Trophoblast cell (in vitro differentiated cells and primary cell): ENCODE data around the gene MAU2.

Experiments used
- DNase-seq, 2 donors: peaks; one replicate each; pipeline ENCODE4 v3.0.0-alpha.2; 2016
- H2AFZ ChIP-seq: 2 replicates; pipeline ENCODE4 v1.6.1; 2013; ENCODE audit warnings: low read length, moderate library complexity, mild to moderate bottlenecking; ENCODE audit not compliant: insufficient read depth, poor library complexity
- H2AK5ac ChIP-seq: 2 replicates; pipeline ENCODE4 v1.6.1; 2013; ENCODE audit warnings: mild to moderate bottlenecking, low read length
- H2BK120ac ChIP-seq: 2 replicates; pipeline ENCODE4 v1.6.1; 2013; ENCODE audit warnings: low read length, mild to moderate bottlenecking, moderate library complexity; ENCODE audit not compliant: insufficient read depth, poor library complexity
- H2BK12ac ChIP-seq: 2 replicates; pipeline ENCODE4 v1.6.1; 2013; ENCODE audit warnings: mild to moderate bottlenecking, low read length, moderate library complexity
- H2BK5ac ChIP-seq: 2 replicates; pipeline ENCODE4 v1.6.1; 2013; ENCODE audit warnings: low read length, low read depth, moderate library complexity, mild to moderate bottlenecking; ENCODE audit not compliant: poor library complexity
- H3K14ac ChIP-seq: 2 replicates; pipeline ENCODE4 v1.6.1; 2013; ENCODE audit warnings: mild to moderate bottlenecking, low read length
- H3K18ac ChIP-seq: 2 replicates; pipeline ENCODE4 v1.6.1; 2013; ENCODE audit warnings: mild to moderate bottlenecking, low read length
- H3K23ac ChIP-seq: 2 replicates; pipeline ENCODE4 v1.6.1; 2013; ENCODE audit warnings: low read length
- H3K27ac ChIP-seq: 2 replicates; pipeline ENCODE4 v1.5.1; 2013; ENCODE audit warnings: low read depth, mild to moderate bottlenecking, inconsistent platforms, low read length, moderate library complexity
- H3K27me3 ChIP-seq: 2 replicates; pipeline ENCODE4 v1.6.1; 2013; ENCODE audit warnings: inconsistent platforms, mild to moderate bottlenecking, low read length, moderate library complexity; ENCODE audit not compliant: insufficient read depth
- H3K36me3 ChIP-seq, 2 experiments: 1 replicate in 1 of 2; 2 replicates in 1 of 2; pipeline ENCODE4 v1.6.1; 2013; ENCODE audit warnings: low read length in 2 of 2, mild to moderate bottlenecking in 2 of 2, moderate library complexity in 1 of 2; ENCODE audit not compliant: insufficient read depth in 2 of 2, control insufficient read depth in 1 of 2
- H3K4ac ChIP-seq: 2 replicates; pipeline ENCODE4 v1.6.1; 2013; ENCODE audit warnings: low read depth, mild to moderate bottlenecking, low read length, moderate library complexity
- H3K4me1 ChIP-seq, 2 experiments: 1 replicate in 1 of 2; 2 replicates in 1 of 2; pipeline ENCODE4 v1.6.1; 2013; ENCODE audit warnings: low read length in 2 of 2, mild to moderate bottlenecking in 2 of 2, moderate library complexity in 1 of 2; ENCODE audit not compliant: insufficient read depth in 2 of 2, control insufficient read depth in 1 of 2
- H3K4me2 ChIP-seq: 2 replicates; pipeline ENCODE4 v1.6.1; 2013; ENCODE audit warnings: inconsistent platforms, mild to moderate bottlenecking, low read length, moderate library complexity
- H3K4me3 ChIP-seq: 2 replicates; pipeline ENCODE4 v1.5.1; 2013; ENCODE audit warnings: mild to moderate bottlenecking, low read depth, low read length, inconsistent platforms
- H3K79me1 ChIP-seq: one replicate; pipeline ENCODE4 v1.6.1; 2013; ENCODE audit warnings: low read length
- H3K79me2 ChIP-seq: 2 replicates; pipeline ENCODE4 v1.6.1; 2013; ENCODE audit warnings: low read length, mild to moderate bottlenecking; ENCODE audit not compliant: control insufficient read depth, insufficient read depth, poor library complexity
- H3K9ac ChIP-seq: 2 replicates; pipeline ENCODE4 v1.6.1; 2013; ENCODE audit warnings: mild to moderate bottlenecking, low read length
- H3K9me3 ChIP-seq: 2 replicates; pipeline ENCODE4 v1.6.1; 2013; ENCODE audit warnings: low read depth, mild to moderate bottlenecking, control low read depth, inconsistent platforms, low read length; ENCODE audit not compliant: insufficient read depth
- H4K12ac ChIP-seq: 2 replicates; pipeline ENCODE4 v1.6.1; 2013; ENCODE audit warnings: low read depth, mild to moderate bottlenecking, low read length, moderate library complexity
- H4K8ac ChIP-seq: 2 replicates; pipeline ENCODE4 v1.6.1; 2013; ENCODE audit warnings: low read depth, mild to moderate bottlenecking, low read length, moderate library complexity
- H4K91ac ChIP-seq: one replicate; pipeline ENCODE4 v1.6.1; 2013; ENCODE audit warnings: low read depth, mild to moderate bottlenecking, low read length, moderate library complexity
- WGBS: extraction: QIAGEN DNeasy Blood & Tissue Kit; methylation state at CpG from one replicate; pipeline ENCODE4 v1.1.7; 2013; ENCODE audit warnings: missing lambda C conversion rate; ENCODE audit not compliant: insufficient read length, insufficient coverage; ENCODE audit errors: extremely low coverage; 5-methylcytosine and 5-hydroxymethylcytosine counted together

MAU2 gene

DNA sequence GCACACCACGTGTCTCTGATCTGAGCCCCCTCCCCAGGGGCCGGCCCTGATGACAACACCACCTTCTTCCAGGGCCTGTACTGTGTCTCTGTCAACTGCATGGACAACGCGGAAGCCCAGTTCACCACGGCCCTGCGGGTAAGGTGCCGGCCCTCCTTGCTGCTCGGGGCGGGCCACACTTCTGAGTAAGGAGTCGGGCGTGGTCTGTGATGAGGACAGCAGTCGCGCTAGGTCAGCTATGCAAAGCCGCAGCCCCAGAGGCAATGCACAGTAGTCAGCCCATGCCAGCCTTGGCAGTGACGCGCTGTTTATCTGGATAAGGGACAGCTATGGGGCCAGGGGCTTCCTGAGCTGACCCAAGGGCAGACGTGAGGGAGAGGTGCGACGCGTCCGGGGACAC is 24.6 kb downstream of the MAU2 start:
- H3K27ac ChIP-seq, result no peak overlapping the region
- no peak overlapping the region for H2BK120ac ChIP-seq
- no peak overlapping the region for H2AK5ac ChIP-seq
- peaks cover 85% of the 10 kb centered on the region in 2 experiments for H3K36me3 ChIP-seq
- H3K23ac ChIP-seq, result no peak overlapping the region
- H4K12ac ChIP-seq, result no peak overlapping the region
- H3K79me1 ChIP-seq, result no peaks in the 10 kb centered on the region
- no peak overlapping the region for H3K4me3 ChIP-seq
- no peak overlapping the region for H3K18ac ChIP-seq
- WGBS, result no CpG with 5 or more reads among the region's 21 CpGs
- no peak overlapping the region for H3K4ac ChIP-seq
- H3K14ac ChIP-seq, result no peak overlapping the region
- H3K79me2 ChIP-seq, result no peaks in the 10 kb centered on the region
- peak; percentile 2 to 29 for DNase-seq
- no peak overlapping the region for H3K4me2 ChIP-seq
- H2BK5ac ChIP-seq, result no peak overlapping the region
- no peak overlapping the region for H4K91ac ChIP-seq
- no peak overlapping the region for H2BK12ac ChIP-seq
- no peaks in the 10 kb centered on the region for H3K27me3 ChIP-seq
- H3K9me3 ChIP-seq, result no peaks in the 10 kb centered on the region
- H2AFZ ChIP-seq, result no peak overlapping the region
- no peak overlapping the region for H3K9ac ChIP-seq
- no peak overlapping the region for H4K8ac ChIP-seq
- H3K4me1 ChIP-seq, result no peaks in the 10 kb centered on the region

DNA sequence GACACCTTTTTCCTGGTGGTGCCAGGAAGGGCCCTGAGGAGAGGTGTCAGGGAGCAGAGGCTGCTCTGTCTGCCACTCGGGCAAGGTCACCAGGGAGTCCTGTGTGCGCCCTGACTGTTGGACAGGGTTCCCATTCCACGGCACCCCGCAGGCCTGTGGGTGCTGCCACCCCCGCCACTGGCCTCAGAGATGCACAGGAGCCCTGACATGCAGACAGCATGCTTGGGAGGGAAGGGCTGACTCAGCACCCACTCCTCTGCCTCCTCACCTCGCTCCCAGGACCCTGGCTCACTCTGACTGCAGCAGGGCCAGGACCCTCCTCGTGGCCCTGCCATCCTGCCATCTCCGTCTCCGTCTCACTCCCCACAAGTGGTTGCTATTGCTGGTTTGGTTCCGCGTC is 25.3 kb downstream of the MAU2 start:
- Histone ChIP-seq H4K12ac (no peak overlapping the region), H3K9me3 (peaks cover under 1% of the 10 kb centered on the region), H3K27ac (no peak overlapping the region), H3K23ac (no peak overlapping the region), H3K4me3 (no peak overlapping the region), H3K14ac (no peak overlapping the region), H3K18ac (no peak overlapping the region), H4K91ac (no peak overlapping the region), H3K36me3 (peaks cover 81% of the 10 kb centered on the region in 2 experiments), H3K4ac (no peak overlapping the region), H2AK5ac (no peak overlapping the region), H2BK12ac (no peak overlapping the region), H4K8ac (no peak overlapping the region), H3K79me1 (no peaks in the 10 kb centered on the region), H2AFZ (no peak overlapping the region), H3K9ac (no peak overlapping the region), H2BK5ac (no peak overlapping the region), H3K4me1 (no peaks in the 10 kb centered on the region), H2BK120ac (no peak overlapping the region), H3K79me2 (no peaks in the 10 kb centered on the region), H3K4me2 (no peak overlapping the region), H3K27me3 (no peaks in the 10 kb centered on the region)
- DNase-seq, result no peak
- no CpG with 5 or more reads among the region's 11 CpGs for WGBS

DNA sequence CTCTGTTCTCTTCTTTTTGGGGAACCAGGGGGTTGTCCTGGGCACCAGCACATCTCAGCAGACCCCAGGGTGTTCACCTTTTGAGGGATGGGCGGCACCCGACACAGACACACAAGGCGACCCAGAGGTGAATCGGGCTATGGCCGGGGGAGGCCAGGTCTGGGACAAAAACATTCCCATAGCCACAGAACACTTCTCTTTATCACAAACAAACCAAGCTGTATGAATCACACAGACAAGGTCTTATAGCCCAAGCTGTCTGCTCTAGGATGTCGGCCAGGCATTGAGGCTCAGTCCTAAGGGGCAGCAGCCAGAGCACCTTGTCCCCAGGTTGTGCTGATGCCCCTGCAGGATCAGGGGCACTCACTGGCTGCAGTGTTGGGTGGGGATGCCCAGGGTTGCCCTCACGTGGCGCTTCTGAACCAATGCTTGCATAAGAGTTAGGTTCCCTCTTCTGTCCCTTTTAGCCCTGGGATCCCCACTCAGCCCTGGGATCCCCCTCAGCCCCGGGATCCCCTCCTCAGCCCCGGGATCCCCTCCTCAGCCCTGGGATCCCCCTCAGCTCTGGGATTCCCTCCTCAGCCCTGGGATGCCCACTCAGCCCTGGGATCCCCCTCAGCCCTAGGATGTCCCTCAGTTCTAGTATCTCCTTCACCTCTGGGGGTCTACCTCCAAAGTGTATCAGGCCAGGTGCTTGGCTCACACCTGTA is 26.9 kb downstream of the MAU2 start:
- Histone ChIP-seq H3K27ac (no peak overlapping the region), H3K4me2 (no peak overlapping the region), H3K9ac (no peak overlapping the region), H3K18ac (no peak overlapping the region), H2AFZ (no peak overlapping the region), H3K79me2 (no peaks in the 10 kb centered on the region), H3K36me3 (peaks cover 72 to 76% of the 10 kb centered on the region in 2 experiments), H3K27me3 (no peaks in the 10 kb centered on the region), H4K8ac (no peak overlapping the region), H2AK5ac (no peak overlapping the region), H3K23ac (no peak overlapping the region), H3K79me1 (no peaks in the 10 kb centered on the region), H4K12ac (no peak overlapping the region), H2BK12ac (no peak overlapping the region), H3K4ac (no peak overlapping the region), H2BK120ac (no peak overlapping the region), H3K4me3 (no peak overlapping the region), H3K14ac (no peak overlapping the region), H3K4me1 (no peaks in the 10 kb centered on the region), H2BK5ac (no peak overlapping the region), H3K9me3 (peaks cover 1% of the 10 kb centered on the region), H4K91ac (no peak overlapping the region)
- no CpG with 5 or more reads among the region's 10 CpGs for WGBS
- no peak for DNase-seq

DNA sequence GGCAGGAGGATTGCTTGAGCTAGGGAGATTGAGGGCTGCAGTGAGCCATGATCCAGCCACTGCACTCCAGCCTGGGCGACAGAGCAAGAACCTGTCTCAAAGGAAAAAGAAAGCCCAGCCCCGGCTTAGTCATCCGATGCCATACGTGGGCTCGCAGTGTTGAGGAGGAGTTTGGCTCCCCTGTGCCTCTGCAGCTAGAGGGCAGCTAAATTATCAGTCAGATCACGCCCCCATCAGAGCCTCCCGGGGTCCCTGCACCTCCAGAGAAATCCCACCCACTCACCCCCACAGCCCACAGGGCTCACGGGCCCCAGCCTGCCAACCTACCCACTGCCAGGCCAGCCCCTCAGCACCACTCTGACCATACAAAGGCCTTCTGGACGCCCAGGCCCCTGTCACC is 27.6 kb downstream of the MAU2 start:
- Histone ChIP-seq H4K12ac (no peak overlapping the region), H3K9ac (no peak overlapping the region), H3K14ac (no peak overlapping the region), H3K4me3 (no peak overlapping the region), H3K27ac (no peak overlapping the region), H3K9me3 (peaks cover 1% of the 10 kb centered on the region), H2BK120ac (no peak overlapping the region), H4K91ac (no peak overlapping the region), H4K8ac (no peak overlapping the region), H3K18ac (no peak overlapping the region), H3K27me3 (no peaks in the 10 kb centered on the region), H3K4me2 (no peak overlapping the region), H3K23ac (no peak overlapping the region), H3K79me1 (no peaks in the 10 kb centered on the region), H2BK12ac (no peak overlapping the region), H2BK5ac (no peak overlapping the region), H2AK5ac (no peak overlapping the region), H3K36me3 (peaks cover 74 to 76% of the 10 kb centered on the region in 2 experiments), H3K79me2 (no peaks in the 10 kb centered on the region), H3K4me1 (no peaks in the 10 kb centered on the region), H3K4ac (no peak overlapping the region), H2AFZ (no peak overlapping the region)
- no peak for DNase-seq
- WGBS, result no CpG with 5 or more reads among the region's 9 CpGs
